ENCODE measurements around the gene TIGD1. TPM values are rescaled to one million over a fixed set of nuclear protein-coding genes. Genes with fewer than 3 reads are reported as not detected.

The TIGD1 gene
- total RNA-seq, 2 experiments from 2014 or later, result 18.5 to 27.8 TPM

- no peak for TF ChIP-seq EZH2phosphoT487 (IDR thresholded peaks at IDR 0.05; ENCODE audit: borderline replicate concordance, low read depth, low read length)
- TF ChIP-seq, protein P1, sequence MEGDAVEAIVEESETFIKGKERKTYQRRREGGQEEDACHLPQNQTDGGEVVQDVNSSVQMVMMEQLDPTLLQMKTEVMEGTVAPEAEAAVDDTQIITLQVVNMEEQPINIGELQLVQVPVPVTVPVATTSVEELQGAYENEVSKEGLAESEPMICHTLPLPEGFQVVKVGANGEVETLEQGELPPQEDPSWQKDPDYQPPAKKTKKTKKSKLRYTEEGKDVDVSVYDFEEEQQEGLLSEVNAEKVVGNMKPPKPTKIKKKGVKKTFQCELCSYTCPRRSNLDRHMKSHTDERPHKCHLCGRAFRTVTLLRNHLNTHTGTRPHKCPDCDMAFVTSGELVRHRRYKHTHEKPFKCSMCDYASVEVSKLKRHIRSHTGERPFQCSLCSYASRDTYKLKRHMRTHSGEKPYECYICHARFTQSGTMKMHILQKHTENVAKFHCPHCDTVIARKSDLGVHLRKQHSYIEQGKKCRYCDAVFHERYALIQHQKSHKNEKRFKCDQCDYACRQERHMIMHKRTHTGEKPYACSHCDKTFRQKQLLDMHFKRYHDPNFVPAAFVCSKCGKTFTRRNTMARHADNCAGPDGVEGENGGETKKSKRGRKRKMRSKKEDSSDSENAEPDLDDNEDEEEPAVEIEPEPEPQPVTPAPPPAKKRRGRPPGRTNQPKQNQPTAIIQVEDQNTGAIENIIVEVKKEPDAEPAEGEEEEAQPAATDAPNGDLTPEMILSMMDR (conservative IDR thresholded peaks at IDR 0.05; ENCODE audit: low read length), result no peak
- BruUV-seq (replicated peaks), result no TSS peak
- Histone ChIP-seq H2AFZ (ENCODE audit: low read length) (no peak overlapping the region), H3K4me3 (ENCODE audit: low read depth, low read length, poor library complexity, severe bottlenecking) (no peak overlapping the region), H3K9me3 (ENCODE audit: low read length) (no peaks in the 10 kb centered on the region), H3K79me2 (ENCODE audit: insufficient read depth, low read depth, low read length) (no peaks in the 10 kb centered on the region), H3K4me2 (ENCODE audit: low read length) (no peak overlapping the region), H3K36me3 (ENCODE audit: insufficient read depth, low read length) (no peaks in the 10 kb centered on the region), H3K9me2 (ENCODE audit: insufficient read depth, low read length) (no peaks in the 10 kb centered on the region), H4K20me1 (ENCODE audit: insufficient read depth, low read length) (no peaks in the 10 kb centered on the region), H3K4me1 (ENCODE audit: insufficient read depth, low read length, poor library complexity, severe bottlenecking) (no peaks in the 10 kb centered on the region), H3K27ac (ENCODE audit: low read depth, low read length, poor library complexity, severe bottlenecking) (no peak overlapping the region)
- intact Hi-C loops (cut with micrococcal nuclease; ENCODE audit: unreplicated experiment), result no loop called here
- ChIA-PET POLR2A (interaction anchor here (0.7 kb wide), 1 partner anchor 9 kb away, joined by 3 read pairs; no protein-coding TSS in a partner anchor), CTCF (ENCODE audit: unreplicated experiment) (no interaction called here)
- no peak for DNase-seq (ENCODE audit: low spot score)
Measured at GRCh38 chr2:232588680-232589585, 38.6 kb upstream of the TIGD1 start.

- H2AFZ ChIP-seq (ENCODE audit: low read length), result no peak overlapping the region
- TF ChIP-seq EZH2phosphoT487 (IDR thresholded peaks at IDR 0.05; ENCODE audit: borderline replicate concordance, low read depth, low read length), result no peak
- TF ChIP-seq, protein P1 (conservative IDR thresholded peaks at IDR 0.05; ENCODE audit: low read length), result no peak
- H3K36me3 ChIP-seq (ENCODE audit: insufficient read depth, low read length), result no peaks in the 10 kb centered on the region
- intact Hi-C loops (cut with micrococcal nuclease; ENCODE audit: unreplicated experiment), result no loop called here
- H3K4me2 ChIP-seq (ENCODE audit: low read length), result no peak overlapping the region
- no peaks in the 10 kb centered on the region for H3K9me2 ChIP-seq (ENCODE audit: insufficient read depth, low read length)
- no peak overlapping the region for H3K27ac ChIP-seq (ENCODE audit: low read depth, low read length, poor library complexity, severe bottlenecking)
- no peaks in the 10 kb centered on the region for H4K20me1 ChIP-seq (ENCODE audit: insufficient read depth, low read length)
- H3K4me1 ChIP-seq (ENCODE audit: insufficient read depth, low read length, poor library complexity, severe bottlenecking), result no peaks in the 10 kb centered on the region
- DNase-seq (ENCODE audit: low spot score), result no peak
- ChIA-PET CTCF (ENCODE audit: unreplicated experiment) (no interaction called here), POLR2A (no interaction called here)
- no TSS peak for BruUV-seq (replicated peaks)
- H3K9me3 ChIP-seq (ENCODE audit: low read length), result no peaks in the 10 kb centered on the region
- H3K4me3 ChIP-seq (ENCODE audit: low read depth, low read length, poor library complexity, severe bottlenecking), result no peak overlapping the region
- no peaks in the 10 kb centered on the region for H3K79me2 ChIP-seq (ENCODE audit: insufficient read depth, low read depth, low read length)
Measured at GRCh38 chr2:232588031-232588430, 37.7 kb upstream of the TIGD1 start.

GRCh38 chr2:232587512-232587911, 37.2 kb upstream of the TIGD1 start:
- POLR2A ChIA-PET, result interaction anchor here (0.7 to 1.0 kb wide), 2 partner anchors 12 to 79 kb away, joined by 3 read pairs; no protein-coding TSS in a partner anchor
- TF ChIP-seq, protein P1 (conservative IDR thresholded peaks at IDR 0.05; ENCODE audit: low read length), result no peak
- TF ChIP-seq EZH2phosphoT487 (IDR thresholded peaks at IDR 0.05; ENCODE audit: borderline replicate concordance, low read depth, low read length), result no peak
- H4K20me1 ChIP-seq (ENCODE audit: insufficient read depth, low read length), result no peaks in the 10 kb centered on the region
- H3K9me3 ChIP-seq (ENCODE audit: low read length), result no peaks in the 10 kb centered on the region
- no TSS peak for BruUV-seq (replicated peaks)
- H3K4me3 ChIP-seq (ENCODE audit: low read depth, low read length, poor library complexity, severe bottlenecking), result no peak overlapping the region
- intact Hi-C loops (cut with micrococcal nuclease; ENCODE audit: unreplicated experiment), result no loop called here
- H3K27ac ChIP-seq (ENCODE audit: low read depth, low read length, poor library complexity, severe bottlenecking), result no peak overlapping the region
- no peak overlapping the region for H2AFZ ChIP-seq (ENCODE audit: low read length)
- no peaks in the 10 kb centered on the region for H3K79me2 ChIP-seq (ENCODE audit: insufficient read depth, low read depth, low read length)
- H3K4me2 ChIP-seq (ENCODE audit: low read length), result no peak overlapping the region
- no peaks in the 10 kb centered on the region for H3K36me3 ChIP-seq (ENCODE audit: insufficient read depth, low read length)
- H3K9me2 ChIP-seq (ENCODE audit: insufficient read depth, low read length), result no peaks in the 10 kb centered on the region
- DNase-seq (ENCODE audit: low spot score), result no peak
- H3K4me1 ChIP-seq (ENCODE audit: insufficient read depth, low read length, poor library complexity, severe bottlenecking), result no peaks in the 10 kb centered on the region
- CTCF ChIA-PET (ENCODE audit: unreplicated experiment), result no interaction called here
